ENCODE measurements around the gene LRRN4. TPM values are rescaled to one million over a fixed set of nuclear protein-coding genes. Genes with fewer than 3 reads are reported as not detected.

Gene LRRN4
- total RNA-seq, 1 experiment from 2014 or later = 0.10 TPM

- RAD21 ChIA-PET (ENCODE audit: low non-redundant PET in 1 of 2, low total read pairs in 2 of 2, uncharacterized antibody in 2 of 2, unreplicated experiment in 2 of 2) = interaction anchor here in 1 of 2 experiments (0.7 kb wide), 1 partner anchor 107 kb away, joined by 4 read pairs; no protein-coding TSS in a partner anchor
- no peak overlapping the region for H3K4me2 ChIP-seq (ENCODE audit: low read length)
- TF ChIP-seq, protein P1, sequence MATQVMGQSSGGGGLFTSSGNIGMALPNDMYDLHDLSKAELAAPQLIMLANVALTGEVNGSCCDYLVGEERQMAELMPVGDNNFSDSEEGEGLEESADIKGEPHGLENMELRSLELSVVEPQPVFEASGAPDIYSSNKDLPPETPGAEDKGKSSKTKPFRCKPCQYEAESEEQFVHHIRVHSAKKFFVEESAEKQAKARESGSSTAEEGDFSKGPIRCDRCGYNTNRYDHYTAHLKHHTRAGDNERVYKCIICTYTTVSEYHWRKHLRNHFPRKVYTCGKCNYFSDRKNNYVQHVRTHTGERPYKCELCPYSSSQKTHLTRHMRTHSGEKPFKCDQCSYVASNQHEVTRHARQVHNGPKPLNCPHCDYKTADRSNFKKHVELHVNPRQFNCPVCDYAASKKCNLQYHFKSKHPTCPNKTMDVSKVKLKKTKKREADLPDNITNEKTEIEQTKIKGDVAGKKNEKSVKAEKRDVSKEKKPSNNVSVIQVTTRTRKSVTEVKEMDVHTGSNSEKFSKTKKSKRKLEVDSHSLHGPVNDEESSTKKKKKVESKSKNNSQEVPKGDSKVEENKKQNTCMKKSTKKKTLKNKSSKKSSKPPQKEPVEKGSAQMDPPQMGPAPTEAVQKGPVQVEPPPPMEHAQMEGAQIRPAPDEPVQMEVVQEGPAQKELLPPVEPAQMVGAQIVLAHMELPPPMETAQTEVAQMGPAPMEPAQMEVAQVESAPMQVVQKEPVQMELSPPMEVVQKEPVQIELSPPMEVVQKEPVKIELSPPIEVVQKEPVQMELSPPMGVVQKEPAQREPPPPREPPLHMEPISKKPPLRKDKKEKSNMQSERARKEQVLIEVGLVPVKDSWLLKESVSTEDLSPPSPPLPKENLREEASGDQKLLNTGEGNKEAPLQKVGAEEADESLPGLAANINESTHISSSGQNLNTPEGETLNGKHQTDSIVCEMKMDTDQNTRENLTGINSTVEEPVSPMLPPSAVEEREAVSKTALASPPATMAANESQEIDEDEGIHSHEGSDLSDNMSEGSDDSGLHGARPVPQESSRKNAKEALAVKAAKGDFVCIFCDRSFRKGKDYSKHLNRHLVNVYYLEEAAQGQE (IDR thresholded peaks at IDR 0.05; ENCODE audit: low read depth) = no peak
- no peak for TF ChIP-seq ZFX (IDR thresholded peaks at IDR 0.05)
- TF ChIP-seq RAD21 (IDR thresholded peaks at IDR 0.05; ENCODE audit: low read depth) = no peak
- no peak for TF ChIP-seq SIN3A (IDR thresholded peaks at IDR 0.05; ENCODE audit: low read depth)
- H3K9ac ChIP-seq (ENCODE audit: low read length) = no peak overlapping the region
- H3K27me3 ChIP-seq (ENCODE audit: insufficient read depth, low read length) = no peaks in the 10 kb centered on the region
- no peaks in the 10 kb centered on the region for H3K9me3 ChIP-seq (ENCODE audit: control insufficient read depth in 1 of 2, insufficient read depth in 1 of 2, low read depth in 1 of 2, low read length in 2 of 2)
- H3K27ac ChIP-seq (ENCODE audit: low read depth, low read length) = no peak overlapping the region
- no peaks in the 10 kb centered on the region for H3K4me1 ChIP-seq (ENCODE audit: control insufficient read depth in 1 of 2, insufficient read depth in 2 of 2, low read length in 2 of 2)
- BruUV-seq (replicated peaks) = no TSS peak
- peaks cover 21 to 22% of the 10 kb centered on the region in 2 experiments; a peak in 3 of 4 replicates for H3K36me3 ChIP-seq (ENCODE audit: control insufficient read depth in 1 of 2, insufficient read depth in 2 of 2, low read length in 2 of 2)
- no peak overlapping the region for H2AFZ ChIP-seq (ENCODE audit: low read depth, low read length, poor library complexity, severe bottlenecking)
- H3K9me2 ChIP-seq (ENCODE audit: insufficient read depth) = no peaks in the 10 kb centered on the region
- POLR2A ChIA-PET = no interaction called here
- H3K4me3 ChIP-seq (replicated peaks in 1 of 2; ENCODE audit: low read depth in 1 of 2, low read length in 2 of 2) = no peak overlapping the region
- ATAC-seq (no peak), DNase-seq (ENCODE audit: low read depth, low spot score) (no peak)
- intact Hi-C loops (cut with micrococcal nuclease) = no loop called here
- H3K79me2 ChIP-seq (ENCODE audit: insufficient read depth, low read length) = no peaks in the 10 kb centered on the region
- CTCF ChIA-PET = interaction anchor here (0.7 to 2.2 kb wide), 2 partner anchors 46 to 550 kb away, joined by 3 to 17 read pairs; no protein-coding TSS in a partner anchor
- H4K20me1 ChIP-seq (ENCODE audit: insufficient read depth) = no peaks in the 10 kb centered on the region
These were observed 25.2 kb upstream of the LRRN4 start for GRCh38 chr20:6079016-6079415.

Measured in HCT116 (cell line).